Liver (tissue), 9 donors: Measurements from ENCODE around the gene OTOP2. TPM values are rescaled to one million over a fixed set of nuclear protein-coding genes. Genes with fewer than 3 reads are reported as not detected.

ENCODE experiments used
- DNase-seq: peaks from one replicate; pipeline ENCODE4 v3.0.0-alpha.2; 2017; ENCODE audit warnings: low spot score
- H3K27ac ChIP-seq, 2 donors: one replicate each; pipeline ENCODE4 v1.7.0; 2013; ENCODE audit warnings: inconsistent platforms in 2 of 2, low read length in 2 of 2, control low read depth in 1 of 2, low read depth in 1 of 2, mild to moderate bottlenecking in 1 of 2
- H3K27me3 ChIP-seq, 4 donors: one replicate each; pipeline versions ENCODE4 v1.6.1 to v1.7.0; 2013; ENCODE audit warnings: low read length in 3 of 4, inconsistent platforms in 1 of 4, mild to moderate bottlenecking in 1 of 4, moderate library complexity in 1 of 4; ENCODE audit not compliant: control insufficient read depth in 4 of 4, insufficient read depth in 4 of 4
- H3K36me3 ChIP-seq, 4 donors: one replicate each; pipeline versions ENCODE4 v1.6.1 to v1.7.0; 2013; ENCODE audit warnings: low read length in 3 of 4, mild to moderate bottlenecking in 3 of 4, low read depth in 1 of 4, moderate library complexity in 1 of 4; ENCODE audit not compliant: control insufficient read depth in 4 of 4, insufficient read depth in 3 of 4
- H3K4me1 ChIP-seq, 4 donors: one replicate each; pipeline versions ENCODE4 v1.6.1 to v1.7.0; 2013; ENCODE audit warnings: low read length in 3 of 4, mild to moderate bottlenecking in 3 of 4, moderate library complexity in 1 of 4; ENCODE audit not compliant: control insufficient read depth in 4 of 4, insufficient read depth in 4 of 4
- H3K4me3 ChIP-seq, 3 donors: one replicate each; pipeline versions ENCODE4 v1.6.1 to v1.7.0; 2013; ENCODE audit warnings: low read length in 3 of 3, control low read depth in 1 of 3, low read depth in 1 of 3, mild to moderate bottlenecking in 1 of 3
- H3K9ac ChIP-seq, 2 donors: one replicate each; pipeline ENCODE4 v1.7.0; 2013; ENCODE audit warnings: low read length in 2 of 2, mild to moderate bottlenecking in 2 of 2, moderate library complexity in 2 of 2, control low read depth in 1 of 2, low read depth in 1 of 2
- H3K9me3 ChIP-seq, 4 donors: one replicate each; pipeline versions ENCODE4 v1.6.1 to v1.7.0; 2013; ENCODE audit warnings: low read length in 3 of 4; ENCODE audit not compliant: control insufficient read depth in 4 of 4
- FOXA1 ChIP-seq: IDR thresholded peaks from 2 replicates; pipeline ENCODE4 v1.6.1; 2016; ENCODE audit warnings: antibody characterized with exemption
- FOXA2 ChIP-seq: IDR thresholded peaks from 2 replicates; pipeline ENCODE4 v1.6.1; 2016; ENCODE audit warnings: antibody characterized with exemption
- GABPA ChIP-seq, 2 donors: IDR thresholded peaks in 1 of 2; conservative IDR thresholded peaks in 1 of 2; 2 replicates each; pipeline ENCODE4 v1.6.1; 2016; ENCODE audit warnings: antibody characterized with exemption in 2 of 2, mild to moderate bottlenecking in 1 of 2, moderate library complexity in 1 of 2
- HNF4A ChIP-seq, 2 donors: conservative IDR thresholded peaks; 2 replicates each; pipeline ENCODE4 v1.6.1; 2016; ENCODE audit warnings: antibody characterized with exemption in 2 of 2, mild to moderate bottlenecking in 2 of 2
- HNF4G ChIP-seq: IDR thresholded peaks from 2 replicates; pipeline ENCODE4 v1.6.1; 2016; ENCODE audit warnings: antibody characterized with exemption
- JUND ChIP-seq, 2 donors: IDR thresholded peaks; 2 replicates each; pipeline ENCODE4 v1.6.1; 2016; ENCODE audit warnings: antibody characterized with exemption in 2 of 2
- NR2F2 ChIP-seq: IDR thresholded peaks from 2 replicates; pipeline ENCODE4 v1.6.1; 2016; ENCODE audit warnings: antibody characterized with exemption
- RAD21 ChIP-seq, 2 donors: IDR thresholded peaks; 2 replicates each; pipeline ENCODE4 v1.6.1; 2016; ENCODE audit warnings: antibody characterized with exemption in 2 of 2, mild to moderate bottlenecking in 2 of 2
- REST ChIP-seq: IDR thresholded peaks from 2 replicates; pipeline ENCODE4 v1.6.1; 2016; ENCODE audit warnings: antibody characterized with exemption, mild to moderate bottlenecking
- RXRA ChIP-seq, 2 donors: IDR thresholded peaks; 2 replicates each; pipeline ENCODE4 v1.6.1; 2017 to 2018; ENCODE audit warnings: antibody characterized with exemption in 2 of 2, mild to moderate bottlenecking in 1 of 2
- SP1 ChIP-seq: IDR thresholded peaks from 2 replicates; pipeline ENCODE4 v1.6.1; 2018; ENCODE audit warnings: antibody characterized with exemption, mild to moderate bottlenecking
- TAF1 ChIP-seq: conservative IDR thresholded peaks from 2 replicates; pipeline ENCODE4 v1.6.1; 2016; ENCODE audit warnings: antibody characterized with exemption, mild to moderate bottlenecking
- YY1 ChIP-seq: IDR thresholded peaks from 2 replicates; pipeline ENCODE4 v1.6.1; 2016; ENCODE audit warnings: antibody characterized with exemption, mild to moderate bottlenecking
- whole genome bisulfite sequencing: extraction: QIAGEN DNeasy Blood & Tissue Kit; methylation state at CpG from one replicate; pipeline ENCODE4 v1.1.7; 2013; 5-methylcytosine and 5-hydroxymethylcytosine counted together
- polyA plus RNA-seq, 2 donors: library from polyadenylated mRNA; stranded (reverse) in 1 of 2; unstranded in 1 of 2; fragments of 200-250 nt in 1 of 2; fragments of >200 nt in 1 of 2; fragmentation: Nextera tagmentation in 1 of 2; extraction: Ambion mirVana in 1 of 2; gene quantifications; one replicate each; pipeline versions ENCODE4 v1.2.1 to v1.2.3, GENCODE V29; 2013 to 2015
- total RNA-seq, 2 donors: library from RNA; depleted of rRNA; stranded (reverse); fragments of >200 nt; gene quantifications; one replicate each; pipeline ENCODE4 v1.2.3, GENCODE V29; 2014
- TF ChIP-seq, protein P1 (sequence below): IDR thresholded peaks from 2 replicates; pipeline ENCODE4 v1.6.1; 2016; ENCODE audit warnings: antibody characterized with exemption
- TF ChIP-seq, protein P2 (sequence below): IDR thresholded peaks from 2 replicates; pipeline ENCODE4 v1.6.1; 2016; ENCODE audit warnings: antibody characterized with exemption
- TF ChIP-seq, protein P3 (sequence below): IDR thresholded peaks from 2 replicates; pipeline ENCODE4 v1.6.1; 2016; ENCODE audit warnings: antibody characterized with exemption
- donor health status: healthy.
- donor health status: healthy.
- donor health status: healthy.
- donor health status: healthy.
- donor health status: healthy.

The OTOP2 gene
- total and polyA plus RNA-seq, 4 donors = not detected

GRCh38 chr17:74938194-74938950 is 14.3 kb downstream of the OTOP2 start:
- no peaks in the 10 kb centered on the region for H3K9me3 ChIP-seq
- H3K4me3 ChIP-seq = no peak overlapping the region
- H3K4me1 ChIP-seq = peaks cover 0 to 7% (median 2%) of the 10 kb centered on the region in 4 donors
- H3K27ac ChIP-seq = no peak overlapping the region
- no peak overlapping the region for H3K9ac ChIP-seq
- TF ChIP-seq NR2F2 (no peak), HNF4A (conservative IDR thresholded peaks at IDR 0.05) (peak; percentile 6 to 10)
- WGBS = 81% methylated on average over 8 of the region's 8 CpGs
- no peaks in the 10 kb centered on the region for H3K36me3 ChIP-seq
- H3K27me3 ChIP-seq = peaks cover 2 to 8% (median 5%) of the 10 kb centered on the region in 4 donors
- no peak for DNase-seq

DNA sequence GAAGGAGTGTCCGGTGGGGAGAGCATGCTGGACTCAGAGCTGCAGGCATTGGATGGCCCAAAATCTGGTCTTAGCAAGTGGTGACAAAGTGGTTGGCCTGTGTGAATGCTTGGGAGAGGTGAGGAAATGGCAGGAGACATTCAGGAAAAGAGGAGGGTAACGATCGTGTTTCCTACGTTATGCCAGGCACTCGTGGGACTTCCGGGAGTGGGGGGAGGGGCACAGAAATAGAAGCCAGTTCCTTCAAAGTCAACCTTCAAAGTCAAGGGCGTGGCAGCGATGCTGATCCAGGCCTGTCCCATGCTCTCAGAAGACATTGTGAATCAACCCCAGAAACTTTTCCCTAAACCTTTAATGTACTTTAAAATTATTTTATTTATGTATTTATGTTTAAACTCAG is 15.5 kb downstream of the OTOP2 start:
- no peak overlapping the region for H3K4me3 ChIP-seq
- peaks cover 2 to 8% (median 5%) of the 10 kb centered on the region in 4 donors for H3K27me3 ChIP-seq
- H3K27ac ChIP-seq = no peak overlapping the region
- H3K4me1 ChIP-seq = peaks cover 0 to 7% (median 2%) of the 10 kb centered on the region in 4 donors
- TF ChIP-seq FOXA2 = no peak
- WGBS = 49% methylated on average over 8 of the region's 8 CpGs
- no peak overlapping the region for H3K9ac ChIP-seq
- no peaks in the 10 kb centered on the region for H3K9me3 ChIP-seq
- no peak for DNase-seq
- no peaks in the 10 kb centered on the region for H3K36me3 ChIP-seq

DNA sequence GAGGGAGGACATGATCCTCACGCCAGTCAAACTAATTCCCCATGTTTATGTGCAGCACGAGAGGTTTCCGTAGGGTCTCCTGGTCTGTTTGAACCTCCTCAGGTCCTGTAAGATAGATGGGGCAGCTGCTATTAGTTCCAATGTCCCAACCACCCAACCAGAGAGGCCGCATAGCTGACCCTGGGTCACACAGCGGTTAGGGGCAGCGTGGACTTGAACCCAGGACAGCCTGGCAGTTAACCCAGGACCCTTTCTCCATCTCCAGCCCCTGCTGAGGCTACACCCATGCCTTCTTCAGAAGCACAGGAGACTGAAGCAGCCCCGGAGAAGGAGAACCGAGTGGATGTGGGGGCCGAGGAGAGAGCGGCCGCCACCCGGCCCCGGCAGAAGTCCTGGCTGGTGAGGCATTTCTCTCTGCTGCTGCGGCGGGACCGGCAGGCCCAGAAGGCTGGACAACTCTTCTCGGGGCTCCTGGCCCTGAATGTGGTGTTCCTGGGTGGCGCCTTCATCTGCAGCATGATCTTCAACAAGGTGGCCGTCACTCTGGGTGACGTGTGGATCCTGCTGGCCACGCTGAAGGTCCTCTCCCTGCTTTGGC is 17.2 kb downstream of the OTOP2 start:
- 77% methylated on average over 21 of the region's 21 CpGs for WGBS
- Histone ChIP-seq H3K27ac (no peak overlapping the region), H3K9ac (no peak overlapping the region), H3K4me1 (no peaks in the 10 kb centered on the region), H3K27me3 (peaks cover 0 to 8% (median 3%) of the 10 kb centered on the region in 4 donors), H3K36me3 (no peaks in the 10 kb centered on the region), H3K9me3 (no peaks in the 10 kb centered on the region), H3K4me3 (no peak overlapping the region)
- TF ChIP-seq TAF1 (no peak), GABPA (IDR thresholded peaks at IDR 0.05 in 1 of 2, conservative IDR thresholded peaks at IDR 0.05 in 1 of 2) (no peak), JUND (IDR thresholded peaks at IDR 0.05) (no peak), REST (no peak), RAD21 (IDR thresholded peaks at IDR 0.05) (no peak), SP1 (no peak), RXRA (IDR thresholded peaks at IDR 0.05) (no peak), NR2F2 (no peak), YY1 (no peak), FOXA2 (no peak), HNF4G (no peak), HNF4A (conservative IDR thresholded peaks at IDR 0.05) (no peak), FOXA1 (no peak)
- TF ChIP-seq, protein P1, sequence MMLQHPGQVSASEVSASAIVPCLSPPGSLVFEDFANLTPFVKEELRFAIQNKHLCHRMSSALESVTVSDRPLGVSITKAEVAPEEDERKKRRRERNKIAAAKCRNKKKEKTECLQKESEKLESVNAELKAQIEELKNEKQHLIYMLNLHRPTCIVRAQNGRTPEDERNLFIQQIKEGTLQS = no peak
- TF ChIP-seq, protein P2, sequence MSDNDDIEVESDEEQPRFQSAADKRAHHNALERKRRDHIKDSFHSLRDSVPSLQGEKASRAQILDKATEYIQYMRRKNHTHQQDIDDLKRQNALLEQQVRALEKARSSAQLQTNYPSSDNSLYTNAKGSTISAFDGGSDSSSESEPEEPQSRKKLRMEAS = no peak
- TF ChIP-seq, protein P3, sequence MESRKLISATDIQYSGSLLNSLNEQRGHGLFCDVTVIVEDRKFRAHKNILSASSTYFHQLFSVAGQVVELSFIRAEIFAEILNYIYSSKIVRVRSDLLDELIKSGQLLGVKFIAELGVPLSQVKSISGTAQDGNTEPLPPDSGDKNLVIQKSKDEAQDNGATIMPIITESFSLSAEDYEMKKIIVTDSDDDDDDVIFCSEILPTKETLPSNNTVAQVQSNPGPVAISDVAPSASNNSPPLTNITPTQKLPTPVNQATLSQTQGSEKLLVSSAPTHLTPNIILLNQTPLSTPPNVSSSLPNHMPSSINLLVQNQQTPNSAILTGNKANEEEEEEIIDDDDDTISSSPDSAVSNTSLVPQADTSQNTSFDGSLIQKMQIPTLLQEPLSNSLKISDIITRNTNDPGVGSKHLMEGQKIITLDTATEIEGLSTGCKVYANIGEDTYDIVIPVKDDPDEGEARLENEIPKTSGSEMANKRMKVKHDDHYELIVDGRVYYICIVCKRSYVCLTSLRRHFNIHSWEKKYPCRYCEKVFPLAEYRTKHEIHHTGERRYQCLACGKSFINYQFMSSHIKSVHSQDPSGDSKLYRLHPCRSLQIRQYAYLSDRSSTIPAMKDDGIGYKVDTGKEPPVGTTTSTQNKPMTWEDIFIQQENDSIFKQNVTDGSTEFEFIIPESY = no peak
- DNase-seq = no peak
